ENCODE measurements around the gene JAK2. TPM values are rescaled to one million over a fixed set of nuclear protein-coding genes. Genes with fewer than 3 reads are reported as not detected.

The JAK2 gene
- polyA plus RNA-seq, 4 donors: 13.6 to 16.5 (median 15.9) TPM

- DNase-seq (ENCODE audit: low read depth in 4 of 4, low spot score in 3 of 4): no peak
These were observed 129.1 kb downstream of the JAK2 start for GRCh38 chr9:5113994-5114748.

- no peak for DNase-seq (ENCODE audit: low read depth in 4 of 4, low spot score in 3 of 4)
These were observed 137.0 kb downstream of the JAK2 start for GRCh38 chr9:5122116-5122515.

GRCh38 chr9:5122516-5122915 lies 137.4 kb downstream of the JAK2 start:
- no peak for DNase-seq (ENCODE audit: low read depth in 4 of 4, low spot score in 3 of 4)

- no peak for DNase-seq (ENCODE audit: low read depth in 4 of 4, low spot score in 3 of 4)
These were observed 155.1 kb downstream of the JAK2 start for GRCh38 chr9:5140151-5140550.

GRCh38 chr9:5144217-5144616 lies 159.1 kb downstream of the JAK2 start:
- DNase-seq (ENCODE audit: low read depth in 4 of 4, low spot score in 3 of 4): no peak

GRCh38 chr9:5146241-5146640 lies 161.2 kb downstream of the JAK2 start:
- DNase-seq (ENCODE audit: low read depth in 4 of 4, low spot score in 3 of 4): no peak

Other genes with a start within 250 kb of the JAK2 start
- gene AK3, start 244.1 kb upstream of the JAK2 start, polyA plus RNA-seq (ENCODE audit: insufficient read length in 4 of 4): 100 to 1,000 TPM in 3 of 4 donors, 10 to 100 TPM in 1; 76.7 to 120 (median 108) TPM
- 10 to 100 TPM; 14.7 to 20.4 (median 18.7) TPM for gene RCL1, start 192.3 kb upstream of the JAK2 start, polyA plus RNA-seq (ENCODE audit: insufficient read length in 4 of 4)
- gene INSL6, start 200.4 kb downstream of the JAK2 start, polyA plus RNA-seq (ENCODE audit: insufficient read length in 4 of 4): under 1 TPM; 0.29 to 0.79 (median 0.39) TPM
- gene INSL4, start 246.1 kb downstream of the JAK2 start, polyA plus RNA-seq (ENCODE audit: insufficient read length in 4 of 4): not detected